Heart right ventricle (tissue), 16 donors: Measurements from ENCODE around the gene OR2V2. TPM values are rescaled to one million over a fixed set of nuclear protein-coding genes. Genes with fewer than 3 reads are reported as not detected.
"Not testable (repeated sequence)": the region's sequence is repeated elsewhere in the genome, so short reads cannot be mapped to it uniquely, and the experiment has no call there.

Experiments used
- ATAC-seq, 8 donors: fragments of 200-7000 bp; cut with Tn5 transposase; one replicate each; pipeline ENCODE4 v1.9.1; 2020; ENCODE audit warnings: mild to moderate bottlenecking in 8 of 8, moderate library complexity in 8 of 8, moderate number of reproducible peaks in 1 of 8
- DNase-seq, 2 donors: peaks; one replicate each; pipeline ENCODE4 v3.0.0-alpha.2; 2020
- H3K27ac ChIP-seq, 10 donors: fragments of 200-600 bp; sonication (generic) in 2 of 10; one replicate each; pipeline versions ENCODE4 v1.5.0 to v1.8.0; 2020 to 2022; ENCODE audit warnings: mild to moderate bottlenecking in 3 of 10
- H3K27me3 ChIP-seq, 7 donors: fragments of 200-600 bp; one replicate each; pipeline ENCODE4 v1.8.0; 2021 to 2022; ENCODE audit warnings: mild to moderate bottlenecking in 2 of 7
- H3K36me3 ChIP-seq, 9 donors: fragments of 200-600 bp; sonication (generic) in 1 of 9; one replicate each; pipeline versions ENCODE4 v1.5.0 to v1.8.0; 2020 to 2022; ENCODE audit warnings: mild to moderate bottlenecking in 2 of 9
- H3K4me1 ChIP-seq, 9 donors: fragments of 200-600 bp; sonication (generic) in 1 of 9; one replicate each; pipeline versions ENCODE4 v1.5.0 to v1.8.0; 2020 to 2022; ENCODE audit warnings: mild to moderate bottlenecking in 4 of 9
- H3K4me3 ChIP-seq, 10 donors: fragments of 200-600 bp; sonication (generic) in 2 of 10; one replicate each; pipeline versions ENCODE4 v1.5.0 to v1.8.0; 2020 to 2022; ENCODE audit warnings: mild to moderate bottlenecking in 7 of 10, moderate library complexity in 2 of 10
- H3K9me3 ChIP-seq, 11 donors: fragments of 200-600 bp in 10 of 11; sonication (generic) in 2 of 11; one replicate each; pipeline versions ENCODE4 v1.5.0 to v1.8.0; 2013 to 2022; ENCODE audit warnings: mild to moderate bottlenecking in 2 of 11, control low read depth in 1 of 11, moderate library complexity in 1 of 11
- WGBS, 2 donors: extraction: QIAGEN DNeasy Blood & Tissue Kit; methylation state at CpG; one replicate each; pipeline ENCODE4 v1.1.7; 2013; ENCODE audit warnings: inconsistent platforms in 1 of 2; 5-methylcytosine and 5-hydroxymethylcytosine counted together
- intact Hi-C, 10 donors: fragments of 100-400 bp; cut with DNase I; formaldehyde crosslinking; loops; one replicate each; pipeline versions ENCODE4 v1.11.1 to v1.14.2; 2022
- polyA plus RNA-seq, 2 donors: library from polyadenylated mRNA; stranded (reverse); fragments of 200-250 nt; gene quantifications; one replicate each; pipeline ENCODE4 v1.2.3, GENCODE V29; 2013
- total RNA-seq, 10 donors: library from RNA; stranded (reverse); fragmentation: NEBNext Ultra II Directional in 3 of 10; extraction: Animal tissue kit (Norgen Biotek cat#: 25700) in 3 of 10; gene quantifications; one replicate each; pipeline versions ENCODE4 v1.2.1 to v1.2.4, GENCODE V29; 2021 to 2023
- TF ChIP-seq, protein P1 (sequence below), 9 donors: fragments of 200-600 bp; sonication (generic) in 2 of 9; IDR thresholded peaks; one replicate each; pipeline versions ENCODE4 v1.5.0 to v1.8.0; 2021 to 2022; ENCODE audit warnings: antibody characterized with exemption in 9 of 9, mild to moderate bottlenecking in 5 of 9, moderate library complexity in 1 of 9
- donor health status: Arrhythmogenic right ventricular cardiomyopathy.
- donor health status: ischemic (EF 13 %, LVEDD 7.1; RV severe dilation, severe dysfunction).
- donor health status: healthy with polysubstance abuse.
- donor health status: DM: no; HTN: yes; CAD: no.
- donor health status: DM: no; HTN: no; CAD: no.
- donor health status: ischemic (EF 25% LVEDD 6.9; RV normal size, moderate dysfunction).
- donor health status: ischemic (EF 25% LVEDD 5.7; RV mildly dilated, moderate dysfunction).
- donor health status: healthy.
- donor health status: DM: yes; HTN: yes; CAD: no.
- donor health status: Ischemic cardiomyopathy.
- donor health status: ischemic (EF 35%, LVEDD 5.7; RV mildly dilated, moderate dysfunction).
- donor health status: nonischemic (EF 11% LVEDD 7.7; RV severe dilation, severe dysfunction).
- donor health status: DM: yes; HTN: yes; CAD: no.
- donor health status: PGD.
- donor health status: ischemic (EF 29% LVEDD 5.4; RV normal size, mild dysfunction).
- donor health status: nonischemic (EF 23%, LVEDD 6.1; RV moderate dilation, normal function).

OR2V2 gene
- total and polyA plus RNA-seq, 12 donors, result not detected

DNA sequence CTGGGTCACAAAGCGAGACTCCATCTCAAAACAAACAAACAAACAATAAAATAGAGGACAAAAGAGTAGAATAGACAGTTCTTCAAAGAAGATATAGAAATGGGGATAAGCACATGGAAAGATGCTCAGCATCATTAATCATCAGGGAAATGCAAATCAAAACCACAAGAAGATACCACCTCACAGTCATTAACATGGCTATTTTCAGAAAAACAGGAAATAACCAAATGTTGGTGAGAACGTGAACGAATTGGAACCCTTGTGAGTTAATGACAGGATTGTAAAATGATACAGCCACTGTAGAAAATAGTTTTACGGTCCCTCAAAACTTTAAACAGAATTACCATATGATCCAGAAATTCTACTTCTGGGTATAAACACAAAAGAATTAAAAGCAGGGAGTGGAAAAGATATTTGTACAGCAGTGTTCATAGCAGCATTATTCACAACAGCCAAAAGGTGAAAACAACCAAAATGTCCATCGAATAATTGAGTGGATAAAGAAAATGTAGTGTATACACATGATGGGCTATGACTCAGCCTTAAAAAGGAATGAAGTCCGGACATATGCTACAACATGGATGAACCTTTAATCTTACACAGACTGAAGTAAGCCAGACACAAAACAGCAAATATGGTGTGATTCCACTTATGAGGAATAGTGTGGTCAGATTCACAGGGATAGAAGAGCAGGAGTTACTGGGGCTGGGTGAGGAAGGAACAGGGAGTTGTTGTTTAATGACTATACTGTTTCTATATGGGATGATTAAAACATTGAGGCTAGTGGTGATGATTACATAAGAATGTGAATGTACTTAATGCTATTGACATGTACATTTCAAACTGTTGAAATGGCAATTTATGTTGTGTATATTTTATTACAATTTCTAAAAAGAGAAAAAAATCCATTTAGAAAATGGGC lies 19.7 kb downstream of the OR2V2 start:
- H3K9me3 ChIP-seq, result no peaks in the 10 kb centered on the region
- ATAC-seq, result no peak
- no peak overlapping the region for H3K4me3 ChIP-seq
- WGBS, 2 donors, result 70 to 80% methylated on average over 6 of the region's 6 CpGs
- intact Hi-C loops, result loop anchor here in 3 of 10 donors (10.0 kb wide), 2 partner anchors 122 to 302 kb away; partner anchors contain the start of genes BTNL9 (in 2 of the 3) and ZFP62 (in 1 of the 3)
- H3K27me3 ChIP-seq, result peaks cover 12 to 94% (median 79%) of the 10 kb centered on the region in 7 donors
- TF ChIP-seq, protein P1, sequence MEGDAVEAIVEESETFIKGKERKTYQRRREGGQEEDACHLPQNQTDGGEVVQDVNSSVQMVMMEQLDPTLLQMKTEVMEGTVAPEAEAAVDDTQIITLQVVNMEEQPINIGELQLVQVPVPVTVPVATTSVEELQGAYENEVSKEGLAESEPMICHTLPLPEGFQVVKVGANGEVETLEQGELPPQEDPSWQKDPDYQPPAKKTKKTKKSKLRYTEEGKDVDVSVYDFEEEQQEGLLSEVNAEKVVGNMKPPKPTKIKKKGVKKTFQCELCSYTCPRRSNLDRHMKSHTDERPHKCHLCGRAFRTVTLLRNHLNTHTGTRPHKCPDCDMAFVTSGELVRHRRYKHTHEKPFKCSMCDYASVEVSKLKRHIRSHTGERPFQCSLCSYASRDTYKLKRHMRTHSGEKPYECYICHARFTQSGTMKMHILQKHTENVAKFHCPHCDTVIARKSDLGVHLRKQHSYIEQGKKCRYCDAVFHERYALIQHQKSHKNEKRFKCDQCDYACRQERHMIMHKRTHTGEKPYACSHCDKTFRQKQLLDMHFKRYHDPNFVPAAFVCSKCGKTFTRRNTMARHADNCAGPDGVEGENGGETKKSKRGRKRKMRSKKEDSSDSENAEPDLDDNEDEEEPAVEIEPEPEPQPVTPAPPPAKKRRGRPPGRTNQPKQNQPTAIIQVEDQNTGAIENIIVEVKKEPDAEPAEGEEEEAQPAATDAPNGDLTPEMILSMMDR (IDR thresholded peaks at IDR 0.05), result no peak
- no peaks in the 10 kb centered on the region for H3K36me3 ChIP-seq
- peaks cover 0 to 18% (median 7%) of the 10 kb centered on the region in 9 donors for H3K4me1 ChIP-seq
- H3K27ac ChIP-seq, result no peak overlapping the region
- no peak for DNase-seq

DNA sequence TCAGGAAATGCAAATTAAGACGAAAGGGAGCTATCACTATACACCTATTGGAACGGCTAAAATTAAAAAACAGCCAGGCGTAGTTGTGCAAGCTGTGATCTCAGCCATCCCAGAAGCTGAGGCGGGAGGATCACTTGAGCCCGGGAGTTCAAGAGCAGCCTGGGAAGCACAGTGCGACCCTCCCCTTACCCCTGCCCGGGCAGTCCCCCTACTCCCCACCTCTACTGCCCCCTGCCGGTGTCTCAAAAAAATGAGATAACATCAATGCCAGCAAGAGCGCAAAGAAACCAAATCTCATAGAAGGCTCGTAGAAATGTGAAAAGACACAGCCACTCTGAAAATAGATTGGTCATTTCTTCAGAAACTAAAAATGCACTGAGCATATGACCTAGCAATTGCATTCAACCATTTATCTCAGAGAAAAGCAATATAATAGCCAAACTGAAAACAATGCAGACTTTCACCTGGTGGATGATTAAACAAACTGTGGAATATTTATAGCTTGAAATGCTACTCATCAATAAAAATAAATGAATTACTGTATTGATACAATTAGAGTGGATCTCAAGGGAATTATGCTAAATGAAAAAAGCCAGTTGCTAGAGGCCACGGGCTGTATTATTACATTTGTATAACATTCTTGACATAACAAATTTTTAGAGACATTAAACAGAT lies 20.6 kb downstream of the OR2V2 start:
- TF ChIP-seq, protein P1 (IDR thresholded peaks at IDR 0.05), result peak in 5 of 9 donors; percentile 33 to 49 (median 42)
- WGBS, 2 donors, result 15 to 19% methylated on average over 11 of the region's 11 CpGs
- ATAC-seq (no peak), DNase-seq (no peak)
- intact Hi-C loops, result loop anchor here in 3 of 10 donors (10.0 kb wide), 2 partner anchors 123 to 303 kb away; partner anchors contain the start of genes BTNL9 (in 2 of the 3) and ZFP62 (in 1 of the 3)
- no peak overlapping the region for H3K27ac ChIP-seq
- H3K4me3 ChIP-seq, result no peak overlapping the region
- H3K36me3 ChIP-seq, result no peaks in the 10 kb centered on the region
- peaks cover 0 to 23% (median 7%) of the 10 kb centered on the region in 9 donors for H3K4me1 ChIP-seq
- H3K9me3 ChIP-seq, result no peaks in the 10 kb centered on the region
- peaks cover 12 to 99% (median 88%) of the 10 kb centered on the region in 7 donors for H3K27me3 ChIP-seq

DNA sequence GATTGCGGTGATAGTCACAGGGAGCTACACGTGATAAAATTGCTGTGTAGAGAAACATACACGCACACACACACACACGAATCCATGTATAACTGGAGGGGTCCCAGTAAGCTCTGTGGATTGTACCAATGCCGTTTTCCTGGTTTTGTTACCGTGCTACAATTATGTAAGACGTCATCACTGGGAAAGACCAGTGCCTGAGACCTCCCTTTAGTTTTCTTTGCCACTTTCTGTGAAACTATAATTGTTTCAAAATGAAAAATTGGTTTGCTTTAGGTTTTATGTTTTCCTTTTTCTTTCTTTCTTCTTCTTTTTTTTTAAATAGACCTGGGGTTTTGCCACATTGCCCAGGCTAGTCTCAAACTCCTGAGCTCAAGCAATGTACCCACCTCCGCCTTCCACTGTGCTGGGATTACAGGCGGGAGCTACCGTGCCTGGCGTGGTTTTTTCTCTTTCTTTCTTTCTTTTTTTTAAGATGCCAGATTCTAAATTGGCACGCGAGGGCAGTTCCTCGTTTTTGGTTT lies 21.3 kb downstream of the OR2V2 start:
- intact Hi-C loops, result loop anchor here in 3 of 10 donors (10.0 kb wide), 2 partner anchors 124 to 304 kb away; partner anchors contain the start of genes BTNL9 (in 2 of the 3) and ZFP62 (in 1 of the 3)
- ATAC-seq, result no peak
- H3K27me3 ChIP-seq, result peaks cover 12 to 99% (median 92%) of the 10 kb centered on the region in 7 donors
- WGBS, 2 donors, result 25 to 42% methylated on average over 14 of the region's 14 CpGs
- TF ChIP-seq, protein P1 (IDR thresholded peaks at IDR 0.05), result no peak
- DNase-seq, result no peak
- H3K4me3 ChIP-seq, result no peak overlapping the region
- no peaks in the 10 kb centered on the region for H3K36me3 ChIP-seq
- no peak overlapping the region for H3K27ac ChIP-seq
- H3K4me1 ChIP-seq, result peaks cover 0 to 25% (median 10%) of the 10 kb centered on the region in 9 donors
- no peaks in the 10 kb centered on the region for H3K9me3 ChIP-seq

DNA sequence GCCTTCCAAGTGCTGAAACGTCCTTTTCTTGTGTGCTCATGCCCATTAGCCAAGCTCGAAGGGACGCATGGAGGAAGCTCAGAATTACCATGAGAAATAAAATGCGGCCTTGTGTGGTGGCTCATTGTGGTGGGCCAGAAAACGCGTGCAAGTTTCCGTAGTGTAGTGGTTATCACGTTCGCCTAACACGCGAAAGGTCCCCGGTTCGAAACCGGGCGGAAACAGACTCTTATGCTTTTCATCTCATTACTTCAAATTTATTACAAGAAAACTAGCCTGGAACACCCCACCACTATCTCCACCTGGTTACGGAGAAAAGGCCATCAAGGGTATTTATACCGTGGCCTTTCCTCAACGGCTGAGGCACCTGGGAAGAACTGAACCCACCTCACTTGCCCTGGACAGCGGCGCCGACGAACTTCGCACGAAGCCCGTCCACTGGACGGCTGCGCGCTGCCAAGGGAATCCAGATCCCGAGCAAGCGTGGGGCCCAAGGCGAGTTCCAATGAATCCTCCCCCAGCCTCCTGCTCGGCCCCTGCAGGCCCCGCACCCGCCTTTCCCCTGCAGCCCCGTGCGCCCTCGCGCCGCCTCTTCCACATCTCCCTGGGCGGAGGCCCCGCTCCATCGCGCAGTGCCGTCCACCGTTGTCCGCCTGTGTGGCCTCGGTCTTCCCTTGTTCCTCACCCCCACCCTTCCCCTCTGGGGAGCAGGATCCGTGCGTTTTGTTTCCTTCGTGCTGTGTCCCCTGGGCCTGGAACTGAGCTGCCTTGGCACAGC lies 22.3 kb downstream of the OR2V2 start:
- intact Hi-C loops, result loop anchor here in 3 of 10 donors (10.0 kb wide), 2 partner anchors 125 to 305 kb away; partner anchors contain the start of genes BTNL9 (in 2 of the 3) and ZFP62 (in 1 of the 3)
- H3K27me3 ChIP-seq, result peaks cover 12 to 100% (median 97%) of the 10 kb centered on the region in 7 donors
- H3K4me3 ChIP-seq, result peak overlapping the region in 2 of 10 donors; percentile 3 to 14
- WGBS, 2 donors, result 5 to 20% methylated on average over 50 of the region's 50 CpGs
- not testable (repeated sequence) for DNase-seq, H3K27ac ChIP-seq, H3K9me3 ChIP-seq, H3K36me3 ChIP-seq
- H3K4me1 ChIP-seq, result peaks cover 0 to 28% (median 15%) of the 10 kb centered on the region in 9 donors
- ATAC-seq, result peak in 3 of 8 donors; percentile 26 to 71 (median 54)
